GM20431 (cell line): ENCODE data around the gene RAP1A.

Source experiments
- in situ Hi-C: fragments of 300-500 bp; cut with MseI, MboI; formaldehyde crosslinking; loops from one replicate; pipeline ENCODE4 v1.15.0; 2020; ENCODE audit warnings: low sequenced_read_pairs; ENCODE audit not compliant: unreplicated experiment

Gene RAP1A

DNA sequence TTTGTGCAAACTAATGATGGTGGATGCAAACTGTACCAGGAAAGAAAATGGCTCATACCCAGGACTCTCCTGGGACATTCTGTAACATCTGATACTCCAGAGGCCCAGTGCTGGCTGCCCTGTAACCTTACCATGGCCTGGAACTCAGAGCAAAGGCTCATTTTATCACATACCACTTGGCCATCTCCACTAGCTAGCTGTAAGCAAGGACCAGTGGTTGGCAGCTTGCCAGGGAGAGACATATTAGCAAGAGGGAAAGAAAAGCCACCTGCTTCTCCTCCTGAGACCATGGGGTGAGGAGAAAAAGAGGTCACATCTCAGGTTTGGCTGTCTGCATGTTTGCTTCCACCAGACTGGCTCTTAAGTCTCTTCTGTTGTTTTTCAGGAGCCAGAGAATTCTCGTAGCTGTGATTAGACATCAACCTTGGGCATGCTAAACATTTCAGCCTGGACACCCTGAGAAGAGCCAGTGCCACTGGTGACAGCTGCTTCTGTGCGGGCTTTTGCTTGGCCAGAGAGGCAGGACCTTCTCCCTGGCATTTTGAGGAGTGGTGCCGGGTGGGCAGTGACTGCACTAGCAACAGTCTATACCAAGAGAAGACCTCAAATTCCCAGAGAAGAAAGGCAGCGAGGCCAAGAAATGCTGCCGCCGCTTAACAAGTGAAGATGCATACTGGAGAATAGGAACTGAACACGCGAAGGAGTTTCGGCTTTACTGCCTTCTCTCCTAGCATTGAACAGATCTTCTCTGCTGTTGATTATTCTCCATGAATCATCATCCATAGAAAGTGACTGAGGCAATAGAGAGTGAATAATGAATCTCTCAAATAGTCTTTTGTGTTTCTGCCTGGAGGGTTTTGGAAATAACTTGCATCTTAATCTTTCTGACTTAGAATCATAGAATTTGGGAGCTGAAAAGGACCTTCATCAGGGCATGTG is 126.4 kb downstream of the RAP1A start:
- in situ Hi-C loops = loop anchor here (10.0 kb wide), 1 partner anchor 251 kb away; no protein-coding TSS in a partner anchor

GRCh38 chr1:111746614-111746999 is 127.0 kb downstream of the RAP1A start:
- in situ Hi-C loops = loop anchor here (10.0 kb wide), 1 partner anchor 252 kb away; no protein-coding TSS in a partner anchor

GRCh38 chr1:111747282-111747734 is 127.7 kb downstream of the RAP1A start:
- in situ Hi-C loops = loop anchor here (10.0 kb wide), 1 partner anchor 253 kb away; no protein-coding TSS in a partner anchor

DNA sequence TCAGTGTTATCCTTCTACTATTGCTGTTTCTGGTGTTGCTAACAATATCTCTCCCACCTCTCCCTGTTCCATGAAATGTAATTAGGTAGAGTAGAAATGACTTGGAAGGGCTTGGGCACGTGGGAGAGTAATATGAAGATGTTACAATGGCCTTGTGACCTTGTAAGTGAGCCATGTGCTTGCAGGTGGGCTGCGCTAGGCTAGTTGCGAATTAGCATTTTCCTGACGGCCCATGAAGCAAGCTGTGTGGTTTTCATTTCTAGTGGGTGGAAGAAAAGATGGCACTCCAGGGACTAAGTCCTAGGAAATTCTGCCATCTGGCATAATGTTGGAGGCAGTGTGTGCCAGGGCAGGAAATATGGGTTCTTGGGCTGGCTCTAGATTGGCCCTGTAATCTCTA is 128.4 kb downstream of the RAP1A start:
- in situ Hi-C loops = loop anchor here (10.0 kb wide), 1 partner anchor 253 kb away; no protein-coding TSS in a partner anchor

GRCh38 chr1:111749628-111750027 is 130.0 kb downstream of the RAP1A start:
- in situ Hi-C loops = loop anchor here (10.0 kb wide), 1 partner anchor 255 kb away; no protein-coding TSS in a partner anchor

GRCh38 chr1:111750856-111751255 is 131.3 kb downstream of the RAP1A start:
- in situ Hi-C loops = no loop called here

DNA sequence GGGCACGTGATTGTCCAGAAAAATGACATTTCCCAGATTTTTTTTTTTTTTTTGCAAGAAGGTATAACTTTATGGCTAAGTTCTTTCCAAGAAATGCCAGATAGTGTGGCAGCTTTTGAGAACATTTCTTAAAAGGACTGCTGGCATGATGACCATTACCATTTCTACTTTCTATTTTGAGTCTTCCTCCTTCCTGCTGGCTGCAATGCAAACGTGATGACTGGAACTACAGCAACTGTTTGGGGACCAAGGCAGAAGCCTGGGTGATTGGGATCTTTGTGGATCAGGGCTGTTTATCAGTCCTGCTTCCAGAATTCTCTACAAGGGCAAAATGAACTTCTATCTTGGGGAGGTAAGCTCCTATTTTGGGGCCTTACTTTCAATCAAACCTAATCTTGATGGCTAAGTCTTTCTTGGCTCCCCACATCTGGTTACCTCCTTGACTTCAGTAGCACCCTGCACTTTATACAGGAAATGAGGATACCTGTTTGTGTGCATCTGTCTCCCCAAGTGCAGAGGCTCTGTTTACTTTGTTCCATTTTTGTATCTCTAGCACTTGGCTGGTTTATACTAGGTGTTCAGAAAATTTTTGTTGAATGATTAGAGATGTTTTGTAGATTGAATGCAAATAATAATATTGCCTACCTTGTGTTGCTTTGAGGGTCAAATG is 132.5 kb downstream of the RAP1A start:
- in situ Hi-C loops = no loop called here

DNA sequence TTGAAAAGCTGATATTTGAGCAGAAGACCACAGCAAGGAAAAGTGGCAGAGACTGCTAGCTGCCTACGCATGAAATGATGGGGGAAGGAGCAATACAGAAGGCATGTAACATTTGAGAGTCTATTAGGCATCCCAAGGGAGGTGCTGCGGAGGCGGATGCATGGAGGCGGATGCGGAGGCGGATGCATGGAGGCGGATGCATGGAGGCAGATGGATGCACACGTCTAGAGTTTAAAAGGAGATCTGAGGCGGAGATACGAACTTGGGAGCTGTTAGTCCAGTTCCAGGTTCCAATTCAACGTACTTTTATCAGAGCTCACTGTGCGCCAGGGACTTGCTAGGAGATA is 135.4 kb downstream of the RAP1A start:
- in situ Hi-C loops = no loop called here

DNA sequence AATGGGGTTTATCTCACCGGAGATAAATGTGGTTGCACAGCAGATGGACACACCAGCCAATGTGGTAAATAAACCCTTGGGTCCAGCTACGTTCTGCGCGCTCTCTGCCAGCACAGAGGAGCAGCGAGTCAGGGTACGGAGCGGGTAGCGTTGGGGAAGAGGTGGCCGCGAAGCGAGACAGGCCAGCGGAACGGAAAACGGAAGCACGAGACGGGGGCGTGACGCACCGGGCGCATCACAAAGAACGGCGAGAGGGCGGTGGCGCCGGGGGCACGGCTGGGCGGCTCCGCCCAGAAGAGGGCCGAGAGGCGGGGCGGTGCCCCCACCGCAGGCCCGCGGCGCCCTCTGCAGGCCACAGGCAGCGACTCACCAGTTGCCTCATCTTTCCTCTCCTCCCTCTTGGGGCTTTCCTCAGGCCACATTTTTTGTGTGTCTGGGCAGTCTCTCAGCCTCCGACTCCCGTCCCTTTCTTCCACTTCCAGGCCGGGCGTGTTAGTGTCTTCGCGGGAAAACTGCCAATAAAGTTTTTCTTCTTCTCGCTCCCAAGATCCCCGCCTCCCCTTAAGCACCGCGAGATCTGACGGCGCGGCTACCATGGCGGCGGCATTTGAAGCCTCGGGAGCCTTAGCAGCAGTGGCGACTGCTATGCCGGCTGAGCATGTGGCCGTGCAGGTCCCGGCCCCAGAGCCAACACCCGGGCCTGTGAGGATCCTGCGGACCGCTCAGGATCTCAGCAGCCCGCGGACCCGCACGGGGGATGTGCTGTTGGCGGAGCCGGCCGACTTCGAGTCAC is 135.9 kb downstream of the RAP1A start, which contains the start of gene DDX20:
Gene DDX20, plus strand, starts transcription at position 571 of the 793 bp plus-strand sequence. Its CDS starts 24 bp downstream, at position 595.
- in situ Hi-C loops = no loop called here

GRCh38 chr1:111756124-111756513 is 136.5 kb downstream of the RAP1A start:
- in situ Hi-C loops = no loop called here

GRCh38 chr1:111758373-111758772 is 138.8 kb downstream of the RAP1A start:
- in situ Hi-C loops = no loop called here

- in situ Hi-C loops = no loop called here
These were observed 142.1 kb downstream of the RAP1A start for GRCh38 chr1:111761717-111762116.

DNA sequence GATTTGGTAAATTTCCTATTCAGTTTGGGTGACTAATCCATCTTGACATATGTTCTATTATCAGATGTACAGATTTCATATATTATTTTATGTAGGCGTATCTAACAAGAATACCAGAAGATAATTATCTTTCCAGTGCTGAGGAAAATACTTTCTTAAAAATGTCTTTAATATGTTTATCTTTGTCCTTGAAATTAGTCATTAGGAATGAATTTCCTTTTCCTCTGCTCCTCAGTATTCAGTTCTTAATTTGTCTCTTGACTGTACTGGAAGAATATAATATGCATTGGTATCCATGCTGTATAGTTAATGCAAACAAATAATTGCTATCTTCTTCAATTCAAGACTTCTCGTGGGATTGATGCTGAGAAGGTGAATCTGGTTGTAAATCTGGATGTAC is 142.7 kb downstream of the RAP1A start:
- in situ Hi-C loops = no loop called here
